LNCaP clone FGC (cell line): Measurements from ENCODE around the gene NRF1.

Source experiments
- DNase-seq: peaks from one replicate; pipeline ENCODE4 v3.0.0-alpha.2; 2011; ENCODE audit warnings: low read depth
- H3K4me3 ChIP-seq: 2 replicates; pipeline ENCODE4 v1.5.1; 2011; ENCODE audit warnings: mild to moderate bottlenecking, low read depth, low read length, control low read depth
- TF ChIP-seq, protein P1 (sequence below): IDR thresholded peaks from 2 replicates; pipeline ENCODE4 v1.5.1; 2012; ENCODE audit warnings: mild to moderate bottlenecking; ENCODE audit not compliant: control insufficient read depth, insufficient read depth; ENCODE audit errors: extremely low read depth

NRF1 gene

DNA sequence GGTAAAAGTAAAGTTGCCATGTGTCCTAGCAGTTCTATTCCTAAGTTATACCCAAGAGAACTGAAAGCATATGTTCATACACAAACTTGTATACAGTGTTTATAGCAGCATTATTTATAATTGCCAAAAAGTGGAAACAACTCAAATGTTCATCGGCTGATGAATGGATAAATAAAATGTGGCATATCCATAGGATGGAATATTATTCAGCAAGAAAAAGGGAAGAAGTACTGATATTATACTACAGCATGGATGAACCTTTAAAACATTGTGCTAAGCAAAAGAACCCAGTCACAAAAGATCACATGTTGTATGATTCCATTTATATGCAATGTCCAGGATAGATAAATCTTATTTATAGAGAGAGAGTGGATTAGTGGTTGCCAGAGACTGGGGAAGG is 68.9 kb downstream of the NRF1 start:
- no peak for DNase-seq
- H3K4me3 ChIP-seq, result no peak overlapping the region
- TF ChIP-seq, protein P1, sequence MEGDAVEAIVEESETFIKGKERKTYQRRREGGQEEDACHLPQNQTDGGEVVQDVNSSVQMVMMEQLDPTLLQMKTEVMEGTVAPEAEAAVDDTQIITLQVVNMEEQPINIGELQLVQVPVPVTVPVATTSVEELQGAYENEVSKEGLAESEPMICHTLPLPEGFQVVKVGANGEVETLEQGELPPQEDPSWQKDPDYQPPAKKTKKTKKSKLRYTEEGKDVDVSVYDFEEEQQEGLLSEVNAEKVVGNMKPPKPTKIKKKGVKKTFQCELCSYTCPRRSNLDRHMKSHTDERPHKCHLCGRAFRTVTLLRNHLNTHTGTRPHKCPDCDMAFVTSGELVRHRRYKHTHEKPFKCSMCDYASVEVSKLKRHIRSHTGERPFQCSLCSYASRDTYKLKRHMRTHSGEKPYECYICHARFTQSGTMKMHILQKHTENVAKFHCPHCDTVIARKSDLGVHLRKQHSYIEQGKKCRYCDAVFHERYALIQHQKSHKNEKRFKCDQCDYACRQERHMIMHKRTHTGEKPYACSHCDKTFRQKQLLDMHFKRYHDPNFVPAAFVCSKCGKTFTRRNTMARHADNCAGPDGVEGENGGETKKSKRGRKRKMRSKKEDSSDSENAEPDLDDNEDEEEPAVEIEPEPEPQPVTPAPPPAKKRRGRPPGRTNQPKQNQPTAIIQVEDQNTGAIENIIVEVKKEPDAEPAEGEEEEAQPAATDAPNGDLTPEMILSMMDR, result no peak

DNA sequence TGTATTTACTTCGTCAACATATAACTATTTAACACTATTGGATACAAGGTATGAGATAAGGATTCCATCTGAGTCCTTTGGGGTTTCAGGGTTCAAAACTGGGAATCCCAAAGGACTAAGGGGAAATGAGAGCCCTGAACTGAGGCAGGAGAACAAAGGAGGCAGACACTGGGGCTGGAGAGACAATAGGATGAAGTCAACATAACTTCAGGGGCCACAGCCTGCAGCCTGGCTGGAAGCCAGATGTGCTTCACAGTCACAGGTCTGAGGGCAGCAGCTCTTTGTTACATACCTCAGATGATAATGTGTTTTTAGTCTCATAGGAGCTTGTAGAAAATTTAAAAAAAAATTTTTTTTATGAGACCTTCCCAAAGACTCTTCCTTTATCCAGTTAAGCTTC is 73.3 kb downstream of the NRF1 start:
- DNase-seq, result no peak
- no peak overlapping the region for H3K4me3 ChIP-seq
- TF ChIP-seq, protein P1, result no peak

DNA sequence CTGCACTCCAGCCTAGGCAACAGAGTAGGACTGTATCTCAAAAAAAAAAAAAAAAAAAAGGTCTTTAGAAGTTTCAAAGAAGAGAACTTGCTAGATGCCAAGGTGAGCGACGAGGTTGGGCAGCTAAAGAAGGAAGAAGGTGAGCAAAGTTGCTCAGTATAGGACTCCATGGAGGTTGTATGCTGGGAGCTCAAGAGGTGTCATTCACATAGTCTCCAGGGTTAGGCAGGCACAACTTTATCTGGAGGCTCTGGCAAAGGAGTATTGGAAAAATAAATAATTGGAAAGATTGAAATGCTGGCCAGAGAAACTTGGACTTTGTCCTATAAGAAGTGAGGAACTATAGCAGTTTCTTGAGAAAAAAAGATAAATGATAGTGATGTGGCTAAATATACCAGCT is 74.5 kb downstream of the NRF1 start:
- TF ChIP-seq, protein P1, result no peak
- no peak for DNase-seq
- no peak overlapping the region for H3K4me3 ChIP-seq

DNA sequence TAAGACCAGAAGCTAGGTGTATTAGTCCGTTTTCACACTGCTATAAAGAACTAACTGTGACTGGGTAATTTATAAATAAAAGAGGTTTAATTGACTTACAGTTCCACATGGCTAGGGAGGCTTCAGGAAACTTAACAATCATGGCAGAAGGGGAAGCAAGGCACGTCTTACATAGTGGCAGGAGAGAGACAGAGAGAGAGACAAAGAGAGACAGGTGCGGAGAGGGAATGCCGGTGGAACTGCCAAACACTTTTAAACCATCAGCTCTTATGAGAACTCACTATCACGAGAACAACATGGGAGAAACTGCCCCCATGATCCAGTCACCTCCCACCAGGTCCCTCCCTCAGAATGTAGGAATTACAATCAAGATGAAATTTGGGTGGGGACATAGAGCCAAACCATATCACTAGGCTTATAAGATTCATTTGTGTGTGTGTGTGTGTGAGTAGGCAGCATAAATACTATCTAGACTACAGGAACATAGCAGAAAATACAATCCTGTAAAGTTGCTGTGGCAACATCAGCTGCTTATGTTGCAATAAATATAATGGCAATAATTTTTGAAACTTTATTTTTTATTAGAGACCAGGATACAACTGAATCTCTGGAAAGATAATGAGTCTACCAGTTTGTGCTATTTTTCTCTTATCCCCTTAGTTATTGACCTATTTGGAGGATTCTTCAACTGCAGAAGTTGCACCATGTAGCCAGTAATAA is 77.1 kb downstream of the NRF1 start:
- TF ChIP-seq, protein P1, result no peak
- no peak for DNase-seq
- no peak overlapping the region for H3K4me3 ChIP-seq

DNA sequence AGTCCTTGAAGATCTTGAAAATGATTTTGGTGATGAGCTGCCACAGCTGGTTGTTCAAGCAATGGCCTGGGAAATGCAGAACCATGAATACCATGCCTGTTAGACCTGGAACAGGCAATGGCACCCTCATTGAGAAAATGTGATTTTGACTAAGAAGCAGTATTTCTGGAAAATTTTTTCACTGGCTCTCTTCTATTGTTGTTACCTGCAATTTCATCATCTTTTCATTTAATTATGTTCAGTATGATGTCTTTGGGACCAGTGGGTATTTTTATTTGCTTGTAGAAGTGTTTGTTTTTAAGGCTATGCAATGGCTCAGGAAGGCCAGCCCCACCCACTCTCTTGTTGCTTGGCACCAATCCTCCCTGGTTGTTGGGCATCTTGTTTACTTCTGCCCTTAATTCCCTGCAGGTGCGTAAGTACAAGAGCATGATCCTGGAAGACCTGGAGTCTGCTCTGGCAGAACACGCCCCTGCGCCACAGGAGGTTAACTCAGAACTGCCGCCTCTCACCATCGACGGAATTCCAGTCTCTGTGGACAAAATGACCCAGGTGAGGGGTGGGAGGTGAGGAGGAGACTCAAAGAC is 78.6 kb downstream of the NRF1 start:
- peak; percentile 81 for DNase-seq
- TF ChIP-seq, protein P1, result no peak
- H3K4me3 ChIP-seq, result no peak overlapping the region

DNA sequence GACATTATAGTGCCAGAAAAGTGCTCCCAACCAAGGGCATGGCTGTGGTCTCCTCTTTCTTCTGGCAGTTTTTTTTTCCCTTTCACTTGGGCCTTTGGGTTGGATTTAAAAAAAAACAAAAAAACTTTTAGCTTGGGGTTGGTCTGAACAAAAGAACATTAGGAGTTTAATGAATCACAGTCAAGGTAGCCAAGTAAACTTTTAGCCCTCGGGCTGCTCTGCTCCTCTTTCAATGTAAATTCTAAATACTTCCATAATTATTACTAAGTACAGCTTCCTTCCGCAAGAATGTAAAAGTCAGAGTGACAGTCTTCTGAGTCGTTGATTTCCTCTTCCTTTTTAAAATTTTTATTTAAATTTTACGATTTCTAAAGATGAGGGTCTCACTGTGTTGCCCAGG is 79.2 kb downstream of the NRF1 start:
- no peak for DNase-seq
- no peak overlapping the region for H3K4me3 ChIP-seq

More for the DNA sequence above, 79.2 kb downstream of the NRF1 start:
- TF ChIP-seq, protein P1, result no peak
